MM.1S (cell line): Measurements from ENCODE around the gene GTPBP3.

Experiments used
- DNase-seq: peaks from one replicate; pipeline ENCODE4 v3.0.0-alpha.2; 2015
- H2AFZ ChIP-seq: fragments of 300-600 bp; sonication (generic); 2 replicates; pipeline ENCODE4 v1.6.0; 2016; ENCODE audit warnings: antibody characterized with exemption, low read length
- H3F3A ChIP-seq: fragments of 300-600 bp; sonication (generic); 2 replicates; pipeline ENCODE4 v1.6.1; 2016; ENCODE audit warnings: mild to moderate bottlenecking, antibody characterized with exemption, low read length, moderate library complexity, mixed read lengths; ENCODE audit not compliant: insufficient read depth
- H3K27ac ChIP-seq: fragments of 300-600 bp; sonication (generic); 2 replicates; pipeline ENCODE4 v1.5.1; 2016; ENCODE audit warnings: mild to moderate bottlenecking, low read length
- H3K27me3 ChIP-seq: fragments of 300-600 bp; sonication (generic); replicated peaks from 2 replicates; pipeline ENCODE4 v1.6.0; 2016; ENCODE audit warnings: low read length; ENCODE audit not compliant: insufficient read depth
- H3K36me3 ChIP-seq: fragments of 300-600 bp; sonication (generic); replicated peaks from 2 replicates; pipeline ENCODE4 v1.6.1; 2016; ENCODE audit warnings: mild to moderate bottlenecking, low read length, mixed read lengths; ENCODE audit not compliant: insufficient read depth
- H3K4me1 ChIP-seq: fragments of 300-600 bp; sonication (generic); 2 replicates; pipeline ENCODE4 v1.6.1; 2016; ENCODE audit warnings: low read length, mixed read lengths
- H3K4me2 ChIP-seq: fragments of 300-600 bp; sonication (generic); 2 replicates; pipeline ENCODE4 v1.6.0; 2016; ENCODE audit warnings: low read depth, low read length
- H3K4me3 ChIP-seq: fragments of 300-600 bp; sonication (generic); 2 replicates; pipeline ENCODE4 v1.5.1; 2016; ENCODE audit warnings: low read length, mixed read lengths
- H3K79me2 ChIP-seq: fragments of 300-600 bp; sonication (generic); 2 replicates; pipeline ENCODE4 v1.6.1; 2016; ENCODE audit warnings: mixed run types, low read length, mixed read lengths
- H3K9ac ChIP-seq: fragments of 300-600 bp; sonication (generic); 2 replicates; pipeline ENCODE4 v1.6.1; 2016; ENCODE audit warnings: low read length, mixed read lengths
- H3K9me2 ChIP-seq: fragments of 300-600 bp; sonication (generic); replicated peaks from 2 replicates; pipeline ENCODE4 v1.6.1; 2016; ENCODE audit warnings: mild to moderate bottlenecking, low read length, mixed read lengths; ENCODE audit not compliant: insufficient read depth
- H3K9me3 ChIP-seq: fragments of 300-600 bp; sonication (generic); replicated peaks from 2 replicates; pipeline ENCODE4 v1.6.1; 2016; ENCODE audit warnings: mild to moderate bottlenecking, low read length, mixed read lengths; ENCODE audit not compliant: insufficient read depth
- H4K20me1 ChIP-seq: fragments of 300-600 bp; sonication (generic); 2 replicates; pipeline ENCODE4 v1.6.1; 2016; ENCODE audit warnings: mild to moderate bottlenecking, low read length, moderate library complexity, mixed read lengths; ENCODE audit not compliant: insufficient read depth
- EZH2 ChIP-seq: fragments of 300-600 bp; sonication (generic); optimal IDR thresholded peaks from 2 replicates; pipeline ENCODE3; 2017; ENCODE audit warnings: low read depth, mild to moderate bottlenecking, antibody characterized with exemption, low read length, mixed read lengths
- EZH2phosphoT487 ChIP-seq: fragments of 300-600 bp; sonication (generic); IDR thresholded peaks from 2 replicates; pipeline ENCODE4 v1.6.1; 2018; ENCODE audit warnings: antibody characterized with exemption, low read length
- TF ChIP-seq, protein P1 (sequence below): fragments of 300-600 bp; sonication (generic); IDR thresholded peaks from 2 replicates; pipeline ENCODE4 v1.5.1; 2016; ENCODE audit warnings: antibody characterized with exemption, low read length, mixed read lengths

Gene GTPBP3

DNA sequence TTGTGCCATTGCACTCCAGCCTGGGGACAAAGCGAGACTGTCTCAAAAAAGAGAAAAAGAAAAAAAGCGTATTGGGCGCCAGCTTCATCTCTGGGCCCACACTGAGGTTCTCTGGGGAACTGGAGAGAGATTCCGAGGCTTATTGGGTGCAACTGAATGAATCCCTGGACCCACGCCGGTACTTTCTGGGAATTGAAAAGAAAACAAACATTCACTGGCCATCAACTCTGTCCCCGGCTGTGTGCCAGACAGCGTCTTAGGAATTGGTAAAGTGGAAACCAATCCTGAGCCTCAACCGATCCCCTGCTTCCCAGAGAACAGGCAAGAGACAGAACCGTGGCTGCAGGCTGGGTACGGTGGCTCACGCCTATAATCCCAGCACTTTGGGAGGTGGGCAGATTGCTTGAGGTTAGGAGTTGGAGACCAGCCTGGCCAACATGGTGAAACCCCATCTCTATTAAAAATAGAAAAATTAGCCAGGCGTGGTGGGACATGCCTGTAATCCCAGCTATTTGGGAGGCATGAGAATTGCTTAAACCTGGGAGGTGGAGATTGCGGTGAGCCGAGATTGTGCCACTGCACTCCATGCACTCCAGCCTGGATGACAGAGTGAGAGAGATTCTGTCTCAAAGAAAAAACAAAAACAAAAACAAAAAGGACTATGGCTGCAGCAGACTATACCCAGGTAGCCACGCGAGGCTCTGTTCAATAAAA lies 11.3 kb upstream of the GTPBP3 start:
- H3K4me1 ChIP-seq: no peaks in the 10 kb centered on the region
- H3K27me3 ChIP-seq: peaks cover 35% of the 10 kb centered on the region
- no peak overlapping the region for H3K4me3 ChIP-seq
- H3K79me2 ChIP-seq: no peaks in the 10 kb centered on the region
- 0 out of 2 replicates have a peak, but pooled peaks cover 3% of the 10 kb centered on the region for H3F3A ChIP-seq
- DNase-seq: no peak
- no peaks in the 10 kb centered on the region for H3K9me3 ChIP-seq
- H3K9me2 ChIP-seq: no peaks in the 10 kb centered on the region
- no peak overlapping the region for H3K9ac ChIP-seq
- H3K36me3 ChIP-seq: no peaks in the 10 kb centered on the region
- no peak overlapping the region for H3K27ac ChIP-seq
- no peak overlapping the region for H3K4me2 ChIP-seq
- H2AFZ ChIP-seq: no peak overlapping the region
- no peak for TF ChIP-seq EZH2
- H4K20me1 ChIP-seq: no peaks in the 10 kb centered on the region

DNA sequence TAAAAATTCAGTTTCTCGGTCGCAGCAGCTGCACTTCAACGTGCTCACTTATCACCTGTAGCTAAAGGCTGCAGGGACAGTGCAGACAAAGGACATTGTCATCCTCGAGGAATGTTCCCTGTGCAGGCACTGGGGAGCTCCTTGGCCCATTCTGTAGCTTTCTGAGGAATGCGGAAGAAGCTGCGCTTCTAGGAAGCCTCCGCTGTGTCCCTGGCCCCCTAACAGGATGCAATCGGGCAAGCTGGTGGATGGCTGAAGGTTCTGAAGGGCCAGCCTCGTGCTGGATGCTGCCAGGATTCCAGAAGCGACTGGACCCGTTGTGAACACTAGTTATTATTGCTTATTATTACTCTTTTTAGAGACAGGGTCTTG lies 10.8 kb upstream of the GTPBP3 start:
- Histone ChIP-seq H3K79me2 (no peaks in the 10 kb centered on the region), H3K4me1 (no peaks in the 10 kb centered on the region), H4K20me1 (no peaks in the 10 kb centered on the region), H3K9ac (no peak overlapping the region), H2AFZ (no peak overlapping the region), H3K4me3 (no peak overlapping the region), H3F3A (0 out of 2 replicates have a peak, but pooled peaks cover 3% of the 10 kb centered on the region), H3K27me3 (peaks cover 38% of the 10 kb centered on the region), H3K4me2 (no peak overlapping the region), H3K9me3 (no peaks in the 10 kb centered on the region), H3K36me3 (no peaks in the 10 kb centered on the region), H3K9me2 (no peaks in the 10 kb centered on the region), H3K27ac (no peak overlapping the region)
- DNase-seq: no peak
- TF ChIP-seq EZH2phosphoT487: no peak
- no peak for TF ChIP-seq EZH2
- TF ChIP-seq, protein P1, sequence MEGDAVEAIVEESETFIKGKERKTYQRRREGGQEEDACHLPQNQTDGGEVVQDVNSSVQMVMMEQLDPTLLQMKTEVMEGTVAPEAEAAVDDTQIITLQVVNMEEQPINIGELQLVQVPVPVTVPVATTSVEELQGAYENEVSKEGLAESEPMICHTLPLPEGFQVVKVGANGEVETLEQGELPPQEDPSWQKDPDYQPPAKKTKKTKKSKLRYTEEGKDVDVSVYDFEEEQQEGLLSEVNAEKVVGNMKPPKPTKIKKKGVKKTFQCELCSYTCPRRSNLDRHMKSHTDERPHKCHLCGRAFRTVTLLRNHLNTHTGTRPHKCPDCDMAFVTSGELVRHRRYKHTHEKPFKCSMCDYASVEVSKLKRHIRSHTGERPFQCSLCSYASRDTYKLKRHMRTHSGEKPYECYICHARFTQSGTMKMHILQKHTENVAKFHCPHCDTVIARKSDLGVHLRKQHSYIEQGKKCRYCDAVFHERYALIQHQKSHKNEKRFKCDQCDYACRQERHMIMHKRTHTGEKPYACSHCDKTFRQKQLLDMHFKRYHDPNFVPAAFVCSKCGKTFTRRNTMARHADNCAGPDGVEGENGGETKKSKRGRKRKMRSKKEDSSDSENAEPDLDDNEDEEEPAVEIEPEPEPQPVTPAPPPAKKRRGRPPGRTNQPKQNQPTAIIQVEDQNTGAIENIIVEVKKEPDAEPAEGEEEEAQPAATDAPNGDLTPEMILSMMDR: no peak

DNA sequence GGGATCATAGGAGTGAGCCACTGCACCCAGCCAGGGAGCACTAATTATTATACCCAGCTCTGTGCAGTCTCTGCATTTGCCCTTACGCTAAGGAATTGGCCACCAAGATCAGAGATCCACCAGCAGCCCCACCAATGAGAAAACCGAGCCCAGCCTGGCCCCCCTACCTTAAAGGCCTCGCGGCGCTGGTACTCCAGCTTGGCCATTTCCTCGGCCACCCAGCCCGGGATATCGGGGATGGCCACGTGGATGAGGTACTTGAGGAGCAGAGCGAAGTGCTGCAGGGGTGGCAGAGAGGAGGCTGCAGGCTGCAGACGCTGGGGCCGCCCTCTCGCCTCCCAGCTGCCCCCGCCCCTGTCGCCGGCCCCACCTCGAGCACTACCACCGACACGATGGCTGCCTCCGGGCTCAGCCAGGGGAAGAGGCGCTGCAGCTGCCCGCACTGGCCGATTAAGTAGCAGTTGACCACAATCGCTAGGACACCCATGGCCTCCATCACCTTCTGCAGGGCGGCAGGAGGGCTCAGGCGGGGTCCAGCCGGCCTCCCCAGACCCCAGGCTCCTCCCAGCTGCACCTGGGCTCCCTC lies 10.2 kb upstream of the GTPBP3 start:
- no peak overlapping the region for H3K4me3 ChIP-seq

More for the DNA sequence above, 10.2 kb upstream of the GTPBP3 start:
- TF ChIP-seq EZH2 (no peak), EZH2phosphoT487 (no peak)
- TF ChIP-seq, protein P1: no peak
- Histone ChIP-seq H3K36me3 (no peaks in the 10 kb centered on the region), H3K79me2 (no peaks in the 10 kb centered on the region), H3F3A (0 out of 2 replicates have a peak, but pooled peaks cover 3% of the 10 kb centered on the region), H3K9ac (no peak overlapping the region), H3K4me1 (no peaks in the 10 kb centered on the region), H3K9me3 (no peaks in the 10 kb centered on the region), H3K9me2 (no peaks in the 10 kb centered on the region), H3K4me2 (no peak overlapping the region), H4K20me1 (no peaks in the 10 kb centered on the region), H2AFZ (no peak overlapping the region), H3K27ac (no peak overlapping the region), H3K27me3 (peaks cover 38% of the 10 kb centered on the region)
- no peak for DNase-seq
